Measurements from ENCODE around the gene UBAP1. TPM values are rescaled to one million over a fixed set of nuclear protein-coding genes. Genes with fewer than 3 reads are reported as not detected.
"Not testable (repeated sequence)": the region's sequence is repeated elsewhere in the genome, so short reads cannot be mapped to it uniquely, and the experiment has no call there.

UBAP1 gene
- total RNA-seq (2021; fragmentation: NEBNext Ultra II Directional; extraction: Animal tissue kit (Norgen Biotek cat#: 25700)), result 10 to 100 TPM; 36.7 to 43.9 (median 41.4) TPM
- long read RNA-seq, transcript UBAP1-201 (7 exons, 2,735 nt), result major isoform, 29 of 51 reads
- long read RNA-seq, partial matches to known transcripts, result 6 of 51 reads
- long read RNA-seq, other reads (novel, unspliced or antisense), result 11 of 51 reads

GRCh38 chr9:34178436-34179212 is at the start of gene UBAP1:
UBAP1 (plus strand) TSS chr9:34179043; CDS start chr9:34220915, 41,872 bp downstream.
- no peaks in the 10 kb centered on the region for H3K9me3 Mint-ChIP-seq
- 0 out of 2 replicates have a peak, but pooled peaks have one; percentile 6 for TF ChIP-seq CTCF (IDR thresholded peaks at IDR 0.05)

GRCh38 chr9:34131571-34131970 is 47.3 kb upstream of the UBAP1 start:
- Mint-ChIP-seq H3K4me1 (ENCODE audit: low read depth) (peaks cover 7% of the 10 kb centered on the region), H3K27ac (no peak overlapping the region), H3K9me3 (no peaks in the 10 kb centered on the region), H3K36me3 (ENCODE audit: low read depth) (no peaks in the 10 kb centered on the region), H3K27me3 (ENCODE audit: insufficient read depth) (0 out of 2 replicates have a peak, but pooled peaks cover 1% of the 10 kb centered on the region), H3K4me3 (no peak overlapping the region)
- TF ChIP-seq CTCF (IDR thresholded peaks at IDR 0.05), result no peak
- DNase-seq, result no peak

More at GRCh38 chr9:34178436-34179212, at the start of gene UBAP1:
- H3K4me3 Mint-ChIP-seq, result peak within 1 kb of the TSS; percentile 99
- DNase-seq, result peak; percentile 97
- H3K27me3 Mint-ChIP-seq (ENCODE audit: insufficient read depth), result peaks cover 3% of the 10 kb centered on the region
- H3K36me3 Mint-ChIP-seq (ENCODE audit: low read depth), result peaks cover 16% of the 10 kb centered on the region
- peaks cover 5% of the 10 kb centered on the region for H3K4me1 Mint-ChIP-seq (ENCODE audit: low read depth)
- H3K27ac Mint-ChIP-seq, result peak within 1 kb of the TSS; percentile 98

GRCh38 chr9:34133436-34133949 is 45.4 kb upstream of the UBAP1 start:
- Mint-ChIP-seq H3K4me1 (ENCODE audit: low read depth) (no peaks in the 10 kb centered on the region), H3K27ac (no peak overlapping the region), H3K36me3 (ENCODE audit: low read depth) (no peaks in the 10 kb centered on the region), H3K4me3 (no peak overlapping the region), H3K9me3 (no peaks in the 10 kb centered on the region), H3K27me3 (ENCODE audit: insufficient read depth) (0 out of 2 replicates have a peak, but pooled peaks cover 1% of the 10 kb centered on the region)
- TF ChIP-seq CTCF (IDR thresholded peaks at IDR 0.05), result no peak
- no peak for DNase-seq

GRCh38 chr9:34134521-34134920 is 44.3 kb upstream of the UBAP1 start:
- Mint-ChIP-seq H3K4me1 (ENCODE audit: low read depth) (peaks cover under 1% of the 10 kb centered on the region; the same call in 1 of the 2 replicates), H3K36me3 (ENCODE audit: low read depth) (no peaks in the 10 kb centered on the region), H3K27ac (no peak overlapping the region), H3K27me3 (ENCODE audit: insufficient read depth) (0 out of 2 replicates have a peak, but pooled peaks cover 1% of the 10 kb centered on the region), H3K9me3 (no peaks in the 10 kb centered on the region), H3K4me3 (no peak overlapping the region)
- DNase-seq, result no peak
- no peak for TF ChIP-seq CTCF (IDR thresholded peaks at IDR 0.05)

GRCh38 chr9:34138644-34139043 is 40.2 kb upstream of the UBAP1 start:
- peaks cover 10% of the 10 kb centered on the region for H3K4me1 Mint-ChIP-seq (ENCODE audit: low read depth)
- H3K9me3 Mint-ChIP-seq; DNase-seq; H3K36me3 Mint-ChIP-seq (ENCODE audit: low read depth); H3K27ac Mint-ChIP-seq; H3K4me3 Mint-ChIP-seq; H3K27me3 Mint-ChIP-seq (ENCODE audit: insufficient read depth): not testable (repeated sequence)

All from HFFc6 (cell line).